Measurements from ENCODE around the gene S1PR2.

GRCh38 chr19:10238172-10238783, 7.1 kb upstream of the S1PR2 start:
- TF ChIP-seq EZH2 (IDR thresholded peaks at IDR 0.05; ENCODE audit: borderline replicate concordance, low read depth, low read length, severe bottlenecking) = no peak
- TF ChIP-seq CTCF (IDR thresholded peaks at IDR 0.05; ENCODE audit: extremely low read depth in 1 of 2, insufficient read depth in 1 of 2, low read depth in 1 of 2, low read length in 2 of 2) = no peak
- no peak for TF ChIP-seq FOS (IDR thresholded peaks at IDR 0.05; ENCODE audit: borderline replicate concordance, insufficient read depth, low read length)
- no peak for TF ChIP-seq POLR2A (IDR thresholded peaks at IDR 0.05; ENCODE audit: low read depth, low read length)
- no peak for TF ChIP-seq JUN (IDR thresholded peaks at IDR 0.05; ENCODE audit: borderline replicate concordance, insufficient read depth, insufficient read length, low read depth)
- TF ChIP-seq POLR2AphosphoS5 (IDR thresholded peaks at IDR 0.05; ENCODE audit: insufficient read depth, low read depth, low read length) = no peak
- no peak for TF ChIP-seq MAX (IDR thresholded peaks at IDR 0.05; ENCODE audit: insufficient read depth, insufficient read length)
- no peak for TF ChIP-seq GATA2 (IDR thresholded peaks at IDR 0.05; ENCODE audit: insufficient read depth, insufficient read length, low read depth, low read length)
- TF ChIP-seq MYC (IDR thresholded peaks at IDR 0.05; ENCODE audit: low read depth, low read length) = no peak
